HEK293 (cell line): Measurements from ENCODE around the gene ZFAND5.

Source experiments
- CTCF ChIA-PET: fragments of 350-600 bp; formaldehyde crosslinking; extraction: SDS; loops from one replicate; lab custom pipeline; 2021; ENCODE audit warnings: antibody characterized with exemption; lab: Yijun Ruan, JAX
- POLR2A ChIA-PET: fragments of 300-600 bp; formaldehyde crosslinking; extraction: SDS; loops from one replicate; lab custom pipeline; 2020; ENCODE audit warnings: antibody characterized with exemption, inconsistent platforms; lab: Yijun Ruan, JAX
- H3K27ac ChIP-seq: fragments of 200-500 bp; sonication (Bioruptor generic); 2 replicates; pipeline ENCODE4 v1.5.1; 2014; ENCODE audit warnings: low read depth, low read length, control low read depth, inconsistent platforms; ENCODE audit errors: extremely low read depth
- H3K36me3 ChIP-seq, 2 experiments: fragments of 200-500 bp in 1 of 2; sonication (Bioruptor generic) in 1 of 2; 1 replicate in 1 of 2; 2 replicates in 1 of 2; pipeline ENCODE4 v1.5.1; 2014 to 2017; ENCODE audit warnings: inconsistent platforms in 2 of 2, low read length in 2 of 2; ENCODE audit not compliant: control insufficient read depth in 2 of 2, insufficient read depth in 1 of 2
- H3K4me1 ChIP-seq: fragments of 200-500 bp; sonication (Bioruptor generic); 2 replicates; pipeline ENCODE4 v1.5.1; 2014; ENCODE audit warnings: mild to moderate bottlenecking, low read length, inconsistent platforms; ENCODE audit not compliant: control insufficient read depth, insufficient read depth
- H3K4me3 ChIP-seq: 2 replicates; pipeline ENCODE4 v1.5.1; 2011; ENCODE audit warnings: low read depth, mild to moderate bottlenecking, control low read depth, low read length, moderate library complexity
- H3K9me3 ChIP-seq: fragments of 200-500 bp; sonication (Bioruptor generic); 2 replicates; pipeline ENCODE4 v1.5.1; 2014; ENCODE audit warnings: low read depth, low read length, inconsistent platforms; ENCODE audit not compliant: control insufficient read depth, insufficient read depth
- HOXD13 ChIP-seq: sonication (generic); formaldehyde crosslinking; IDR thresholded peaks from 2 replicates; pipeline ENCODE4 v1.8.0; 2022; ENCODE audit warnings: missing genetic modification reagents, borderline replicate concordance
- KLF8 ChIP-seq: fragments of 450-650 bp; formaldehyde crosslinking; IDR thresholded peaks from 2 replicates; pipeline ENCODE4 v1.5.1; 2016; ENCODE audit warnings: missing biosample characterization, missing genetic modification characterization
- KLF9 ChIP-seq: fragments of 450-650 bp; formaldehyde crosslinking; IDR thresholded peaks from 2 replicates; pipeline ENCODE4 v1.5.1; 2016; ENCODE audit warnings: missing biosample characterization, missing genetic modification characterization, low read depth
- OSR2 ChIP-seq: fragments of 450-650 bp; formaldehyde crosslinking; IDR thresholded peaks from 2 replicates; pipeline ENCODE4 v1.5.1; 2016; ENCODE audit warnings: missing biosample characterization, missing genetic modification characterization
- PBX3 ChIP-seq: sonication (generic); formaldehyde crosslinking; IDR thresholded peaks from 2 replicates; pipeline ENCODE4 v1.8.1; 2022; ENCODE audit warnings: mild to moderate bottlenecking, moderate library complexity, missing genetic modification reagents
- RBAK ChIP-seq: fragments of 450-650 bp; formaldehyde crosslinking; IDR thresholded peaks from 2 replicates; pipeline ENCODE4 v1.5.1; 2016; ENCODE audit warnings: missing biosample characterization, missing genetic modification characterization
- TRIM28 ChIP-seq: IDR thresholded peaks from 2 replicates; pipeline ENCODE4 v1.6.1; 2011; ENCODE audit warnings: low read length, control low read depth, borderline replicate concordance
- ZBTB21 ChIP-seq: fragments of 450-650 bp; formaldehyde crosslinking; IDR thresholded peaks from 2 replicates; pipeline ENCODE4 v1.5.1; 2017; ENCODE audit warnings: missing biosample characterization, missing genetic modification characterization
- ZEB2 ChIP-seq: fragments of 450-650 bp; formaldehyde crosslinking; IDR thresholded peaks from 2 replicates; pipeline ENCODE4 v1.5.1; 2016; ENCODE audit warnings: missing biosample characterization, missing genetic modification characterization
- ZNF148 ChIP-seq: fragments of 450-650 bp; formaldehyde crosslinking; IDR thresholded peaks from 2 replicates; pipeline ENCODE4 v1.5.0; 2017; ENCODE audit warnings: missing biosample characterization, missing genetic modification characterization, borderline replicate concordance
- ZNF416 ChIP-seq: fragments of 450-650 bp; formaldehyde crosslinking; IDR thresholded peaks from 2 replicates; pipeline ENCODE4 v1.5.1; 2016; ENCODE audit warnings: missing biosample characterization, missing genetic modification characterization
- ZNF423 ChIP-seq: fragments of 450-650 bp; formaldehyde crosslinking; IDR thresholded peaks from 2 replicates; pipeline ENCODE4 v1.5.1; 2016; ENCODE audit warnings: missing biosample characterization, missing genetic modification characterization
- ZNF426 ChIP-seq: fragments of 450-650 bp; formaldehyde crosslinking; IDR thresholded peaks from 2 replicates; pipeline ENCODE4 v1.5.1; 2017; ENCODE audit warnings: missing biosample characterization, missing genetic modification characterization, mild to moderate bottlenecking, inconsistent platforms, moderate library complexity
- ZNF510 ChIP-seq: fragments of 450-650 bp; formaldehyde crosslinking; IDR thresholded peaks from 2 replicates; pipeline ENCODE4 v1.5.1; 2018; ENCODE audit warnings: mild to moderate bottlenecking, missing genetic modification characterization, missing biosample characterization; ENCODE audit not compliant: insufficient replicate concordance
- ZNF529 ChIP-seq: fragments of 450-650 bp; formaldehyde crosslinking; IDR thresholded peaks from 2 replicates; pipeline ENCODE4 v1.5.1; 2017; ENCODE audit warnings: missing genetic modification characterization, missing biosample characterization; ENCODE audit not compliant: insufficient replicate concordance
- ZNF600 ChIP-seq: fragments of 450-650 bp; formaldehyde crosslinking; IDR thresholded peaks from 2 replicates; pipeline ENCODE4 v1.5.1; 2016; ENCODE audit warnings: missing biosample characterization, missing genetic modification characterization
- ZNF610 ChIP-seq: fragments of 450-650 bp; formaldehyde crosslinking; IDR thresholded peaks from 2 replicates; pipeline ENCODE4 v1.5.1; 2016; ENCODE audit warnings: missing biosample characterization, missing genetic modification characterization, borderline replicate concordance
- ZNF792 ChIP-seq: fragments of 450-650 bp; formaldehyde crosslinking; IDR thresholded peaks from 2 replicates; pipeline ENCODE4 v1.5.1; 2016; ENCODE audit warnings: missing biosample characterization, missing genetic modification characterization
- TF ChIP-seq, protein P1 (sequence below): fragments of 450-650 bp; formaldehyde crosslinking; IDR thresholded peaks from 2 replicates; pipeline ENCODE4 v1.5.1; 2016; ENCODE audit warnings: missing biosample characterization, missing genetic modification characterization
- TF ChIP-seq, protein P2 (sequence below): fragments of 450-650 bp; formaldehyde crosslinking; IDR thresholded peaks from 2 replicates; pipeline ENCODE4 v1.5.1; 2016; ENCODE audit warnings: missing biosample characterization, missing genetic modification characterization
- TF ChIP-seq, protein P3 (sequence below): fragments of 450-650 bp; formaldehyde crosslinking; IDR thresholded peaks from 2 replicates; pipeline ENCODE4 v1.5.1; 2016; ENCODE audit warnings: missing biosample characterization, missing genetic modification characterization, low read depth

The ZFAND5 gene

DNA sequence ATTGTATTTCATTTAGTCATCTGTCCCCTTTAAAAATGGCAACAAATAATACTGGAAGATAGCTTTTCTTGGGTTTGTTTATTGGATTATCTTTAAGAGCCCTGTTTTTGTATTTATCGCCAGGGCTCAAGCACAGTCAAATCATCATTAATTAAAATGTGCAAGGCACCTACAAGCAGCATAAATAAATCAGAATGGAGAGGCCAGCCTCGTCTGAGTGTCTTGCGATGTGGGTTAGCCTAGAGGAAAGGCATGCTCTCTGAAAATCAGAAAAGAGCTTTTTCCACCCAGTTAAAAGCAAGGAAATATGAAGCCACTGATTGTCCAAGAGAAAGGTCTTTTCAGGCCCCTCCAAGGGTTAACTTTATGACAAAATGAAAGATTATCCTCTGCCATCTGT is 31.8 kb downstream of the ZFAND5 start:
- Histone ChIP-seq H3K4me1 (no peaks in the 10 kb centered on the region), H3K9me3 (no peaks in the 10 kb centered on the region), H3K4me3 (no peak overlapping the region), H3K27ac (no peak overlapping the region), H3K36me3 (no peaks in the 10 kb centered on the region)
- ChIA-PET POLR2A (interaction anchor here (1.8 kb wide), 1 partner anchor 32 kb away, joined by 6 read pairs; the partner anchor contains the start of gene ZFAND5), CTCF (interaction anchor here (0.6 to 1.6 kb wide), 10 partner anchors 9 to 305 kb away, joined by 3 to 4 read pairs (median 3); no protein-coding TSS in a partner anchor)
- no peak for TF ChIP-seq ZNF510 (tag by site-specific recombination)
- no peak for TF ChIP-seq ZEB2
- TF ChIP-seq ZNF426 (tag by site-specific recombination), result no peak
- TF ChIP-seq RBAK, result no peak
- no peak for TF ChIP-seq ZBTB21 (tag by site-specific recombination)
- TF ChIP-seq ZNF610, result no peak
- no peak for TF ChIP-seq ZNF529 (tag by site-specific recombination)

DNA sequence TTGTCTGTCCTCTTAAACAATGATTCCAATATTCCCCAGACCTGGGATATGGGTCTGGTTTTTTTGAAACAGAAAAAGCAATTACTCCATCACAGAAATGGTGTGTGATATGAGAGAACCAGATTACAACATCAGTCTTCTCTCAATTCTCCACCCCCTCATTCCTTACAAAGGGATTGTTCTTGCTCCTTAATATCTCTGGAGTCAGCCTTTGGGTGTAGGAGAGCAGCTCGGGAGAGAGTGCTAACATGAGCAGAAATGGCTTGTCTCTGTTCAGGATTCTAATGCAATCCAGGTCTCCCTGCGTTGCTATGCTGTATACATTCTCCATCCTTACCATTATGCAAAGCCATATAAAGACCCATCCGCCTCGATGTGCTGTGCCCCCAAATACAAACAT is 32.7 kb downstream of the ZFAND5 start:
- CTCF ChIA-PET, result interaction anchor here (0.6 to 1.1 kb wide), 4 partner anchors 15 to 305 kb away, joined by 3 read pairs; no protein-coding TSS in a partner anchor
- Histone ChIP-seq H3K27ac (no peak overlapping the region), H3K9me3 (no peaks in the 10 kb centered on the region), H3K4me3 (no peak overlapping the region), H3K36me3 (no peaks in the 10 kb centered on the region), H3K4me1 (no peaks in the 10 kb centered on the region)
- POLR2A ChIA-PET, result interaction anchor here (1.8 kb wide), 1 partner anchor 33 kb away, joined by 6 read pairs; the partner anchor contains the start of gene ZFAND5
- TF ChIP-seq ZNF600 (tag by site-specific recombination) (no peak), ZNF148 (tag by site-specific recombination) (no peak), ZNF423 (tag by site-specific recombination) (no peak), OSR2 (no peak), KLF9 (no peak), ZNF792 (tag by site-specific recombination) (no peak), KLF8 (tag by site-specific recombination) (no peak), PBX3 (CRISPR knock-in tag) (no peak), TRIM28 (no peak), ZNF416 (no peak), HOXD13 (no peak)
- TF ChIP-seq, protein P1, sequence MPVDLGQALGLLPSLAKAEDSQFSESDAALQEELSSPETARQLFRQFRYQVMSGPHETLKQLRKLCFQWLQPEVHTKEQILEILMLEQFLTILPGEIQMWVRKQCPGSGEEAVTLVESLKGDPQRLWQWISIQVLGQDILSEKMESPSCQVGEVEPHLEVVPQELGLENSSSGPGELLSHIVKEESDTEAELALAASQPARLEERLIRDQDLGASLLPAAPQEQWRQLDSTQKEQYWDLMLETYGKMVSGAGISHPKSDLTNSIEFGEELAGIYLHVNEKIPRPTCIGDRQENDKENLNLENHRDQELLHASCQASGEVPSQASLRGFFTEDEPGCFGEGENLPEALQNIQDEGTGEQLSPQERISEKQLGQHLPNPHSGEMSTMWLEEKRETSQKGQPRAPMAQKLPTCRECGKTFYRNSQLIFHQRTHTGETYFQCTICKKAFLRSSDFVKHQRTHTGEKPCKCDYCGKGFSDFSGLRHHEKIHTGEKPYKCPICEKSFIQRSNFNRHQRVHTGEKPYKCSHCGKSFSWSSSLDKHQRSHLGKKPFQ (tag by site-specific recombination), result no peak
- TF ChIP-seq, protein P2, sequence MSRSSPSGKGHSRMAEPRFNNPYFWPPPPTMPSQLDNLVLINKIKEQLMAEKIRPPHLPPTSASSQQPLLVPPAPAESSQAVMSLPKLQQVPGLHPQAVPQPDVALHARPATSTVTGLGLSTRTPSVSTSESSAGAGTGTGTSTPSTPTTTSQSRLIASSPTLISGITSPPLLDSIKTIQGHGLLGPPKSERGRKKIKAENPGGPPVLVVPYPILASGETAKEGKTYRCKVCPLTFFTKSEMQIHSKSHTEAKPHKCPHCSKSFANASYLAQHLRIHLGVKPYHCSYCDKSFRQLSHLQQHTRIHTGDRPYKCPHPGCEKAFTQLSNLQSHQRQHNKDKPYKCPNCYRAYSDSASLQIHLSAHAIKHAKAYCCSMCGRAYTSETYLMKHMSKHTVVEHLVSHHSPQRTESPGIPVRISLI (tag by site-specific recombination), result no peak
- TF ChIP-seq, protein P3, sequence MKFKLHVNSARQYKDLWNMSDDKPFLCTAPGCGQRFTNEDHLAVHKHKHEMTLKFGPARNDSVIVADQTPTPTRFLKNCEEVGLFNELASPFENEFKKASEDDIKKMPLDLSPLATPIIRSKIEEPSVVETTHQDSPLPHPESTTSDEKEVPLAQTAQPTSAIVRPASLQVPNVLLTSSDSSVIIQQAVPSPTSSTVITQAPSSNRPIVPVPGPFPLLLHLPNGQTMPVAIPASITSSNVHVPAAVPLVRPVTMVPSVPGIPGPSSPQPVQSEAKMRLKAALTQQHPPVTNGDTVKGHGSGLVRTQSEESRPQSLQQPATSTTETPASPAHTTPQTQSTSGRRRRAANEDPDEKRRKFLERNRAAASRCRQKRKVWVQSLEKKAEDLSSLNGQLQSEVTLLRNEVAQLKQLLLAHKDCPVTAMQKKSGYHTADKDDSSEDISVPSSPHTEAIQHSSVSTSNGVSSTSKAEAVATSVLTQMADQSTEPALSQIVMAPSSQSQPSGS (tag by site-specific recombination), result no peak
